Measurements from ENCODE around the gene ARHGAP45. TPM values are rescaled to one million over a fixed set of nuclear protein-coding genes. Genes with fewer than 3 reads are reported as not detected.

The ARHGAP45 gene
- total RNA-seq, 1 experiment from 2014 or later, result 93.3 TPM

- DNase-seq (ENCODE audit: low spot score), result no peak
These were observed 3.6 kb downstream of the ARHGAP45 start for GRCh38 chr19:1070576-1070930.

GRCh38 chr19:1070931-1071791 is 4.2 kb downstream of the ARHGAP45 start:
- no peak for DNase-seq (ENCODE audit: low spot score)

DNA sequence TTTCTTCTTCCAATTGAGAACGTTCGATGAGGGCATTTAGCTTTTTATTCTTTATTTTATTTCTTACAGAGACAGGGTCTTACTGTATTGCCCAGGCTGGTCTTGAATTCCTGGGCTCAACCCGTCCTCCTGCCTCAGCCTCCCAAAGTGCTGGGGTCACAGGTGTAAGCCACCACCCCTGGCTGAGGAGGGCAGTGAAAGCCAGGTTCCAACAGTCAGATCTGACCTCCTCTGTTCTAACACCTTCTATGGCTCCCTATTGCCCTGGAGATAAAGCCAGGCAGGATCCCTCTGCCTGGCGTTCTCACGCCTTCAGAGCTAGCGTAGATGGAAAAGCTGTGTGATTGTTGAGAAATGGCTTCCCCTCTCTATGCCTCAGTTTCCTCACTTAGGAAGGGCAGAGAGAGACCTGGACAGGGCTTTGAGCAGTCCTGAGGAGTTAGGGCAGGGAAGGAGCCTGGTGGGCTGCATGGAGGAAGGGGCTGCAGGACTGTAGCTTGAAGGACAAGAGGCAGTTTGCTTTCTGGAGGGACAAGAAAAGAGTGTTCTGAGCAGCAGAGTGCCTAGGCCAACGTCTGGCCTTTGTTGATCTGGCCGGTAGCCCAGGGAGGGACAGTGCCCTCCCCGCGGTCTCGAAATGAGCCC is 5.5 kb downstream of the ARHGAP45 start:
- DNase-seq (ENCODE audit: low spot score), result no peak

DNA sequence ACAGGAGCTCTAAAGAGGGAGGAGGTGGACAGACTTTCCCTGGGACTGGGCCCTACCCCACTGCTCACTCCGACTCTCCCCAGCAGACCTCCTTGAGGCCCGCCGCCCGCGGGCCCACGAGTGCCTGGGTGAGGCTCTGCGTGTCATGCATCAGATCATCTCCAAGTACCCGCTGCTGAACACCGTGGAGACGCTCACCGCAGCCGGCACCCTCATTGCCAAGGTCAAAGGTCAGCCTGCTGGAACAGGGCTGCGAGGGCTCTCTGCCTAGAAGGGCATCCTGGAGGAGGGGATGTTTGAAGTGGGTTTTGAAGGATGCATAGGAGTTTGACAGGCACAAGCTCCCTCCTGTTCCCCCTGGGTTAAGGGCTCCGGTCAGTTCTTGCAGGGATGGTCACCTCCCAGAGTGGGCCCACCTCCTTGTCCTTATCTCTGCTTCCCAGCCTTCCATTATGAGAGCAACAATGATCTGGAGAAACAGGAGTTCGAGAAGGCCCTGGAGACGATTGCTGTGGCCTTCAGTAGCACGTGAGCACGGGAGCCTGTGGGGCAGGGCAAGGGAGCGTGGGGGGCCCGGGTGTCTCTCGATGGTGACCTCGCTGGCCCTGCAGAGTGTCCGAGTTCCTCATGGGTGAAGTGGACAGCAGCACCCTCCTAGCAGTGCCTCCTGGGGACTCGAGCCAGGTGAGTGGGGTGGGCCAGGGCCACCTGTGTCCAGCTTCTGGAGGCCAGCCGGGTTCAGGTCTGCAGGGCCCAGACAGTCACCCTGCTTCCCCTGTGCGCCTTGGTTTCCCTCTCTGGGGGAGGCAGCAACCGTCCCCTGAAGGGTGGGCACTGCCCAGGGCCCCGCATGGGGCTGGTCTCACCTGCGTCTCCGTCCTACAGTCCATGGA is 6.3 kb downstream of the ARHGAP45 start:
- DNase-seq (ENCODE audit: low spot score), result no peak

DNA sequence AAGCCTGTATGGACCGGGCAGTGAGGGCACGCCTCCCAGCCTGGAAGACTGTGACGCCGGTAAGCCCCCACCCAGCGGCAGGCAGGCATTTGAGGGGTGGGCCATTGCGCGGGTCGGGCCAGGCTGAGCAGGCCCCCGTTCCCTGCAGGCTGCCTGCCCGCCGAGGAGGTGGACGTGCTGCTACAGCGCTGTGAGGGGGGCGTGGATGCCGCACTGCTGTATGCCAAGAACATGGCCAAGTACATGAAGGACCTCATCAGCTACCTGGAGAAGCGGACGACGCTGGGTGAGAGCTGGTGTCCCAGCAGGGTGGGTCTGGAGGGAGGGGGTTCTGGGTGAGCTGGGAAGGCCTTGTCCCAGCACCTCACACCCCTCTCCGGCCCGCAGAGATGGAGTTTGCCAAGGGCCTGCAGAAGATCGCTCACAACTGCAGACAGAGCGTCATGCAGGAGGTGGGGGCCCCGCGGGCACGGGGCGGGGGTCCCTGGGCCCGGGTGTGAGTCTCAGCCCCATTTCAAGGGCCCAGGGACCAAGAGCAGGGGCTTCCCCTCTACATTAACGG is 7.1 kb downstream of the ARHGAP45 start:
- no peak for DNase-seq (ENCODE audit: low spot score)

DNA sequence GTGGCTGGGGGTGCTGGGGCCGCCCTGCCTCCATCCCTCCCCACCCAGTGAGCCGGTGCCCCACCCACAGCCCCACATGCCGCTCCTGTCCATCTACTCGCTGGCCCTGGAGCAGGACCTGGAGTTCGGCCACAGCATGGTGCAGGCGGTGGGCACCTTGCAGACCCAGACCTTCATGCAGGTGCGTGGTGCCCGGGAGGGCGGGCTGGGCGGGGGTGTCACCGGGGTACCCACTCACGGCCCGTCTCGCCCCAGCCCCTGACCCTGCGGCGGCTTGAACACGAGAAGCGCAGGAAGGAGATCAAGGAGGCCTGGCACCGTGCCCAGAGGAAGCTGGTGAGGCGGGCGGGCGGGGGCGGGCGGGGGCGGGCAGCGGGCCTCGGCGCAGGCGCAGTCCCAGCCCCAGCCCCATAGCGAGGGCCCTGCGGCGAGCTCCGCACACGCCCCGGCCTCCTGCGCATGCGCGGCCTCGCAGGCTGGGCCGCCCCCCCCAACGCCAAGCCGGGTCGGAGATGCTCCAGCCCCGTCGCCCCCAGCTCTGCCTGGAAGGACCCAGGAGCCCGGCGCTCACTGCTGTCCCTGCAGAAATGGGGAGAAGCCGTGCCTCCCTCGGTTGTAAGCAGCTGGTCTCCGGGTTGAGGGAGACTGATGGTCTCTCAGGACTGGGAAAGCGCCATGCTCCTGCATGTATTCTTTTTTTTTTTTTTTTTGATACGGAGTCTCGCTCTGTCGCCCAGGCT is 7.7 kb downstream of the ARHGAP45 start:
- DNase-seq (ENCODE audit: low spot score), result peak; percentile 74

DNA sequence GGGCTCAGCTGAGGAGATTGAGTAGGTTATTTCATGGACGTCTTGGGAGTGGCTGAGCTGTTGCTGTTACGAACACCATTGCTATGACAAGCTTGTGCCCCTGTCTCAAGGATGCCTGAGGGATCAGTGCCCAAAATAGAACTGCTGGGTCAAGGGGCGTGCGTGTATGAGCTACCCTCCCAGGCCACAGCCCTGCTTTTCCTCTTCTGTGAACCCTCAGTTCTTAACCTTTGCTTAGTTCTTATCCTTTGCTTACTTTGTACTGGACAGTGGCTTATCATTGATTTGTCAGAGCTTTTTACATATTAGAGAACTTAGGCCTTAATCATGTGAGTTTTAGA is 9.0 kb downstream of the ARHGAP45 start:
- no peak for DNase-seq (ENCODE audit: low spot score)

DNA sequence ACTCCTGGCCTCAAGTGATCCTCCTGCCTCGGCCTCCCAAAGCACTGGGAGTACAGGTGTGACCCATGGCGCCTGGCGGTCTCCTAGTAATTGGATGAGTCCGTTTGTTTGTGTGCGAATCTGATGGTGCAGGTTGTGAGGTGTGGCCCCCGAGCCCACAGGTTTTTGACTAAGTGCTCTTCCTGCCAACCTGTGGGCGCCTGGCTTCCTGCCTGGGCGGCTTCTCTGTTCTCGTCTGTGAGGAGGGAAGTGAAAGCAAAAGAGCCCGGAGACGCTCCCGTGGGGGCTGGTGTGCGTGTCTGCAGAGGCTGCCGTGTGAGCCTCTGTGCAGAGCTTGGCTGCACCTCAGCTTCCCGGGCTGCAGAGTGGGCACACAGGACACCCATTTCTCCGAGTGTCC is 10.0 kb downstream of the ARHGAP45 start:
- DNase-seq (ENCODE audit: low spot score), result no peak

GRCh38 chr19:1079566-1080111 is 12.7 kb downstream of the ARHGAP45 start:
- no peak for DNase-seq (ENCODE audit: low spot score)

- DNase-seq (ENCODE audit: low spot score), result no peak
These were observed 13.6 kb downstream of the ARHGAP45 start for GRCh38 chr19:1080360-1081161.

- DNase-seq (ENCODE audit: low spot score), result no peak
These were observed 14.6 kb downstream of the ARHGAP45 start for GRCh38 chr19:1081301-1082164.

GRCh38 chr19:1082165-1082927 is 15.4 kb downstream of the ARHGAP45 start:
- DNase-seq (ENCODE audit: low spot score), result peak; percentile 48

DNA sequence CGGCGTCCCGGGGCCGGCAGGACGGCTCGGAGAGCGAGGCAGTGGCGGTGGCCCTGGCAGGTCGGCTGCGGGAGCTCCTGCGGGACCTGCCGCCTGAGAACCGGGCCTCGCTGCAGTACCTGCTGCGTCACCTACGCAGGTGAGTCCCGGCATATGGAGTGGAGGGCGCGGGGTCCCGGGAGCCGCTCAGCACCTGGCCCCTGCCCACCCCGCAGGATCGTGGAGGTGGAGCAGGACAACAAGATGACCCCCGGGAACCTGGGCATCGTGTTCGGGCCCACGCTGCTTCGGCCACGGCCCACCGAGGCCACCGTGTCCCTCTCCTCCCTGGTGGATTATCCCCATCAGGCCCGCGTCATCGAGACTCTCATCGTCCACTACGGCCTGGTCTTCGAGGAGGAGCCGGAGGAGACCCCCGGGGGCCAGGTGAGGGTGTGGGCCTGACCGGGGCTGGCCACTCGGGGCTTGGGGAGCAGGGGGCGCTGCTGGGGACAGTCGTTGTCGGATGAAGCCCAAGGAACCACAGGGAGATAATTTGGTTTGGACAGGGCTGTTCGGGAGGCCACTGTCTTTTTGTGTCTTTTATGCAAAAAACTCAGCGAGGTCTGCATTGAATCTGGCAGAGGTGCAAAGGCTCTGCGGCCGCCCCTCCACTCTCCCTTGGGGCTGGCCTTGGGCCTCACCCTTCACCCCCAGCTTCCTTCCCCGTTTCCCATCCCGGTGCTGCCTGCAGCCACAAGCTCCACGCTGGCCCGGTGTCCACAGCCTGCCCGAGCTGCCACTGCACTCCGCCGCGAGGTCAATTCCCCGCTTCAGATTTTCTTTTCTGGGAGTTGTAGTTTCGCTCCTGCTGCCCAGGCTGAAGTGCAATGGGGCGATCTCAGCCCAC is 16.2 kb downstream of the ARHGAP45 start:
- DNase-seq (ENCODE audit: low spot score), result no peak

DNA sequence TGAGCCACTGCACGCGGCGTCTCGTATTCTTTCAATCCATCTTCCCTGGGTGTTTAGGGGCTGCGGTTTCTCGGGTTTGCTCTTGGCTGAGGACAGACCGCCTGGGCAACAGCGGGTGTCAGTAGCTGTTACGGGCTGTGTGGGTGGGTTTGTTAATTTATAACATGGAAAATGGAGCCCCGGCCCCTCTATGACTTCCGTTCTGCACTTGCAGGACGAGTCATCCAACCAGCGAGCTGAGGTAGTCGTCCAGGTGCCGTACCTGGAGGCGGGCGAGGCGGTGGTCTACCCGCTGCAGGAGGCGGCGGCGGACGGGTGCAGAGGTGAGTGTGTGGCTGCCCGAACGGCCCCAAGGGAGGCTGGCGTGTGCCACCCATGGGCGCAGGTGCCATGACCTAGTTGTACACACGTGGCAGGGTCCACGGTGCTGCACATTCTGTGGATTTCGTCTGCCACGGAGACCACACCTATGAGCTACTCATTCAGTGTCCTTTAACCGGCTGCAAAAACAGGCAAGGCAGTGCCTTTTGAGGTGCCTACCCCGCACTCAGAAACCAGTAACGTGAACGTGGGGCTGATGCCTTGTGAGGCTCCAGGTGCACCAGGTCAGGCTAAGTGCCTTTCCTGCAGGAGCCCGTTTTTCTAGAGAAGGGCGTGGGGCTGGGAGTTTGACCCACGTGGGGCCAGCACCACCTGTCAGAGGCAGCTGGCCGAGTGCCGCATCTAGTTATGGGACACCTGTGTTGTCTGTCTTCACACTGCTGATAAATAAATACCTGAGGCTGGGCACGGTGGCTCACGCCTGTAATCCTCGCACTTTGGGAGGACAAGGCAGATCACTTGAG is 17.3 kb downstream of the ARHGAP45 start:
- DNase-seq (ENCODE audit: low spot score), result no peak

- DNase-seq (ENCODE audit: low spot score), result no peak
These were observed 18.2 kb downstream of the ARHGAP45 start for GRCh38 chr19:1085053-1085658.

Measured in HT-29 (cell line).